ENCODE measurements around the gene HELT.
A peak's percentile ranks its signal among the peaks of the same experiment; 100 is the strongest.
"Not testable (repeated sequence)": the region's sequence is repeated elsewhere in the genome, so short reads cannot be mapped to it uniquely, and the experiment has no call there.

Gene HELT

DNA sequence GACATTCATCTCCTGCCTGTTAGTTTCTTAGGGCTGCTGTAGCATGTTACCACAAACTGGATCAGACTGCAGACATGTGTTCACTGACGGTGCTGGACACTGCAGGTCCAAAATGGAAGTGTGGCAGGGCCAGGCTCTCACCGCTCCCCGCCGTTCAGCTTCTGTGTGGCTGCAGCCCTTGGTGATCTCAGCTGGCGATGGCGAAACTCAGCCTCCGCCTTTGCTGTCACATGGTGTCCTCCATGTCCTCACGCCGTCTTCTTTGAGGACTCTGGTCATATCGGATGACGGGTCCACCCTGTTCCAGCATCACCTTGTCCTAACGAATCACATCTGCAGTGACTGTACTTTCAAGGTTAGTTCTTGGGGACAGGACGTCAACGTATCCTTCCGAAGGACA, 25.9 kb upstream of the HELT start:
- Mint-ChIP-seq H3K4me3 (no peak overlapping the region), H3K36me3 (no peaks in the 10 kb centered on the region), H3K27me3 (no peaks in the 10 kb centered on the region), H3K4me1 (ENCODE audit: low read depth) (no peaks in the 10 kb centered on the region), H3K27ac (no peak overlapping the region), H3K9me3 (ENCODE audit: low read depth) (no peaks in the 10 kb centered on the region)

DNA sequence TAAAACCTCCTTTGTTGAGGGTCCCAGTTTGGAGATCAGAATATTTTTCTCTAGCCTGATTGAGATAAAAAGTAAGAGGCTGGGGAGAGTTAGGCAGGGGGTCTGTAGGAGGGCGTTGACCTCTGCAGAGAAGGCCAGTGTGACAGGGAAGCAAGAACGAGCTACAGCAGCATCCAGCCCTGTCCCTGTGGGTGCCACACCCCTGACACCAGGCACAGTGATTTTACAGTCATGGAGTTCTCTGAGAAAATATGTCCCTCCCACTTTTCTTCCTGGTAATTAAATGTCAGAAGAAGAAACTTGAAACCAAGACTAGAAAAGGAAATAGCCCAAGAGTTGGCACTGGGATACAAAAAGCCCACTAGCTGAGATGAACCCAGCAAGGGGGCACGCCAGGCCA, 25.0 kb upstream of the HELT start:
- Mint-ChIP-seq H3K36me3 (no peaks in the 10 kb centered on the region), H3K9me3 (ENCODE audit: low read depth) (no peaks in the 10 kb centered on the region), H3K27me3 (no peaks in the 10 kb centered on the region), H3K4me3 (no peak overlapping the region), H3K4me1 (ENCODE audit: low read depth) (no peaks in the 10 kb centered on the region), H3K27ac (no peak overlapping the region)

DNA sequence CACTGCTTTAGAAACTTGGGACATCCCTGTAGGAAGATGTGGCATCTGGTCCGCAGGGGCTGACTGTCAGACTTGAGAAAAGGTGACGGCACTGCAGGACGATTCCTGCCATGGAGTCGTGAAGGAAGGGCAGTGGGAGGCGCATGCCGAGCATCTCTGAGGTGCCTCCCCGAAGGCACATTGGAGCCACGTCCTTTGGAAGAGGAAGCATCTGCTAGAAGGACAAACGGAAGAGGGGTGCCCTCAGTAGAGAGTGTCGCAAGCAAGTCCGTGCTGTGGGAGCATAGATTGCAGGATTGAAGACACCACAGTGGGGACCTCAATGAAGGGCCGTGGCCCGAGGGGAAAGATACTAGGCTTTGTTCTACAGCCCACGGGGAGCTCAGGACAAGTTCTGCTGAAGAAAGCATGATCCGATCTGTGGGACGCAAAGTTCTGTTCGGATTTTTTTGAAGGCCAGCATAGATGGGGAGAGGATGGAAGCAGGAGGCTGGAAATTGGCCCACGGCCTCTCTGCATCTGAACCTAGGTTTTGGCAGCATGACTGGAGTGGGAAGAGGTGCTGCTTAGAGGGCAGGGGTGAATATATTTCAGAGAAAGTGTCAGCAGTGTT, 24.2 kb upstream of the HELT start:
- Mint-ChIP-seq H3K4me1 (ENCODE audit: low read depth) (no peaks in the 10 kb centered on the region), H3K27me3 (no peaks in the 10 kb centered on the region), H3K36me3 (no peaks in the 10 kb centered on the region), H3K27ac (no peak overlapping the region), H3K9me3 (ENCODE audit: low read depth) (no peaks in the 10 kb centered on the region), H3K4me3 (no peak overlapping the region)

DNA sequence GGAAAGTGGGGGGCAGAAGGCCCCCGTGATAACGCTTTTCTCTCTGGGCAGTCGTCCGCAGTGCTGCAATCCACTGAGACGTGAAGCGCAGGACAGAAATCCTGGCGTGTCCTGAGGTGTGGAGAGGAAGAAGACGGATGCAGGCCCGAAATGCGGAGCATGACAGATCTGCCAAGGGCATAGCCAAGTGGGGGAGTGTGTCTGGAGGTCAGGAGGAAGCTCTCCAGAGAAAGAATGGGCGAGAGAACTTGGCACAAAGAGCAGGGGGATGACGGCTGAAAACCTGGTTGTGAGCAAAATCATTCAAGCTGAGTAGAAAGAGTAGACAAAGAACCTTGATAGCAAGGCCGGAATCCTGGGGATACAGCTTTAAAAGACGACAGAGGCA, 23.7 kb upstream of the HELT start:
- no peak overlapping the region for H3K27ac Mint-ChIP-seq
- no peak overlapping the region for H3K4me3 Mint-ChIP-seq
- no peaks in the 10 kb centered on the region for H3K9me3 Mint-ChIP-seq (ENCODE audit: low read depth)
- H3K4me1 Mint-ChIP-seq (ENCODE audit: low read depth), result no peaks in the 10 kb centered on the region
- no peaks in the 10 kb centered on the region for H3K36me3 Mint-ChIP-seq
- H3K27me3 Mint-ChIP-seq, result no peaks in the 10 kb centered on the region

DNA sequence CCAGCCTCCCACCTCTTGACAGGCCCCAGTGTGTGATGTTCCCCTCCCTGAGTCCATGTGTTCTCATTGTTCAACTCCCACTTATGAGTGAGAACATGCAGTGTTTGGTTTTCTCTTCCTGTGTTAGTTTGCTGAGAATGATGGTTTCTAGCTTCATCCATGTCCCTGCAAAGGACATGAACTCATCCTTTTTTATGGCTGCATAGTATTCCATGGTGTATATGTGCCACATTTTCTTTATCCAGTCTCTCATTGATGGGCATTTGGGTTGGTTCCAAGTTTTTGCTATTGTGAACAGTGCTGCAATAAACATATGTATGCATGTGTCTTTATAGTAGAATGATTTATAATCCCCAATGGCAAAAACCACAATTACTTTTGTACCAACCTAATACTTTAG, 20.6 kb upstream of the HELT start:
- H3K36me3 Mint-ChIP-seq; H3K4me3 Mint-ChIP-seq; H3K9me3 Mint-ChIP-seq (ENCODE audit: low read depth); H3K27me3 Mint-ChIP-seq; H3K27ac Mint-ChIP-seq; H3K4me1 Mint-ChIP-seq (ENCODE audit: low read depth): not testable (repeated sequence)

DNA sequence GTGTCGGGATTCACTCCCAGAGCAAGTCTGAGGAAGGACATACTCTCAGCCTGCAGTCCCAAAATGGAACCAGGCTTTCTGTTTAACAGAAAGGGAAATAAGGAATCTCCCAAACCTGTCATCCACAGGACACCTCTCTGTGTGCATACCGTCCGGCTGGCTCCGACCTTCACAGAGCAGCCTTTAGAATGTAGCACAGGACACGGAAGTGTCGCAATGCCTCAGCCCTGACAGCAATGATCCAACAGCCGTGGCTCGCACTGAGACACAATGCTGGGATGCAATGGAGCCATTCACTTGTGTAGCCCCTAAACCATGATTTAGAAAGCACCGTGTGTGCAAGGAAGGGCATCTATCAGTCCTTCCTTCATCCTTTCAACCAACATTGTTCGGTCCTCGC, 15.5 kb upstream of the HELT start:
- no peak overlapping the region for H3K4me3 Mint-ChIP-seq
- H3K9me3 Mint-ChIP-seq (ENCODE audit: low read depth), result no peaks in the 10 kb centered on the region
- no peaks in the 10 kb centered on the region for H3K36me3 Mint-ChIP-seq
- H3K4me1 Mint-ChIP-seq (ENCODE audit: low read depth), result peaks cover 6% of the 10 kb centered on the region
- no peak overlapping the region for H3K27ac Mint-ChIP-seq
- H3K27me3 Mint-ChIP-seq, result peaks cover 9% of the 10 kb centered on the region

DNA sequence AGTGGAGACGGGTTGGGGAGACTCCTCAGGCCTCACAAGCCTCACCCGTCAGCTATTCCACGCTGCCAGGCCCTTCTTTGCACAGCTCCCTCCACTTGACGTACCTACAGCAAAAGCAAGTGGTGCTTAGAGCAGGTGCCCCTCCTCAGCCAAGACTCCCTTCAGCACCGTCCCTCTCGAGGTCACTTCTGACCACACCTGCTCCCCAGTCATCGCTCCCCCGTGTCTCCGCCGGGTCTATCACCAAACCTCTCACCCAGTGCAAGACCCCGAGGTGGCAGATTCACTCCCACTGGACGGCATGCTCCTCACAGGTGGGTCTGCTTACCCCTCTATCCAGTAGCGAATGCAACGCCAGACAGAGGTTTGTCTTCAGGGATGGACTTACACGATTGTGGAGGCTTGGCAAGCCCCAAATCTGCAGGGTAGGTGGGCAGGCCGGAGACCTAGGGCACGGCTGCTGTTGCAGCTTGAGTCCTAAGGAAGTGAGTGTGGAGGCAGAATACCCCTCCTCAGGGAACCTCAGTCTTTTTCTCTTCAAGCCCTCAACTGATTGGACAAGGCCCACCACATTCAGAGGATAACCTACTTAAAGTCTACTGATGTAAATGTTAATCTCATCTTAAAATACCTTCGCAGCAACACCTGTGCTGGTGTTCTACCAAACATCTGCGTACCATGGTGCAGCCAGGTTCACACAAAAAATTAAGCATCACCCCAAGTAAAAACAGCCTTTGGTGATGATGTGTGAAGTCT, 14.5 kb upstream of the HELT start:
- Mint-ChIP-seq H3K4me1 (ENCODE audit: low read depth) (peaks cover 6% of the 10 kb centered on the region), H3K9me3 (ENCODE audit: low read depth) (no peaks in the 10 kb centered on the region), H3K4me3 (no peak overlapping the region), H3K27ac (no peak overlapping the region), H3K36me3 (no peaks in the 10 kb centered on the region), H3K27me3 (peaks cover 15% of the 10 kb centered on the region)

DNA sequence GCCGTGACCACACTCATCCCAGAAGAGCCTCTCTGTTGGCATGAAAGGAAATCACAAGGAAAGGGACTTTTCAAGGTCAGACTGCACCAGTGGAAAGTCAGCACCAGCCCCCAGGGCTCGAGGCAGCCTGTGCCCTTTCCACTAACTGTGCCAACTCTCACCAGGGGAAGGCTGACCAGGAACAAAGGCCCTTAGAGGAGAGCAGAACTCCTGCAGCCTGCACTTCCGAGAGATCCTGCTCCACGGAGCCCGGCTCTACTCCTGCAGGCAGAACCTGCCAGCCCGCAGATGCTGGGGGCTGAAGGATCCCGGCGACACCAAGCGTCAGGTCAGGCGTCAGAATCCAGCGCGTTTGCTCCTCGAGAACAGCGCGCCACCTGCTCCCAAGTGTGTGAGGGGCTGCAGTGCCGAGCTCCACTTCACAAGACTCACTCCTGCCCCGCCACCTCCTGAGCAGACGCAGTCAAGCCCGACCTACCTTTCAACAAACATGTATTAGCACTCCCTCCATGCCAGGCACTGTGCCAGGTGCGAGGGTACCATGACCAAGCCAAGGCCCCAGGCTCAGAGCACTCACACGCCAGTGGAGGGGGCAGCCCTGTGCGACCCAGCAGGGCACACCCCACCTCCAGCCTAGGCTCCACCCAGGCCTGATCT, 13.6 kb upstream of the HELT start:
- peaks cover 17% of the 10 kb centered on the region for H3K27me3 Mint-ChIP-seq
- no peaks in the 10 kb centered on the region for H3K36me3 Mint-ChIP-seq
- H3K9me3 Mint-ChIP-seq (ENCODE audit: low read depth), result no peaks in the 10 kb centered on the region
- peaks cover 6% of the 10 kb centered on the region for H3K4me1 Mint-ChIP-seq (ENCODE audit: low read depth)
- H3K4me3 Mint-ChIP-seq, result no peak overlapping the region
- no peak overlapping the region for H3K27ac Mint-ChIP-seq

DNA sequence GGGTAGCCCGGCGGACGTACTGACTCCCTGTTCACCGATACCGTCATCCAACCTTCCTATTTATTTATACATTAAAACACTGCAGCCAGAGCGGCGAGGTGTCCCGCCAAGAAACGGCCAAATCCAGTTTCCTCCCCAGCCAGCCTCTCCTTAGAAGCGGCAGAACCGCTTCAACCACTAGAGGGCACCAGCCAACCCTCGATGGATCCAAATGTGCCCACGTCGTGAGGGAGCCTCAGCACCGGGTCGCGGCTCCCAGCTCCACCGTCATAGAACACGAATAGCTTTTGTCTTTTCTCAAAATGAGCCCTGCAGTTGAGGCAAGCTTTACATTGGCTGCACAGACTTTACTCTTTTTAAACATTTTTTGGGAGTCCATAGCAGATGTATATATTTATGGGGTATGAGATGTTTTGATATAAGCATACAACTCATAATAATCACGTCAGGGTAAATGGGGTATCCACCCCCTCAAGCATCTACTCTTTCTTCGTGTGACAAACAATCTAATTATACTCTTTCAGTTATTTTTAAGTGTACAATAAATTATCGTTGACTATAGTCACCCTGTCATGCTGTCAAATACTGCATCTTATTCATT, 13.0 kb upstream of the HELT start:
- no peaks in the 10 kb centered on the region for H3K9me3 Mint-ChIP-seq (ENCODE audit: low read depth)
- H3K4me1 Mint-ChIP-seq (ENCODE audit: low read depth), result peaks cover 6% of the 10 kb centered on the region
- no peaks in the 10 kb centered on the region for H3K36me3 Mint-ChIP-seq
- H3K27me3 Mint-ChIP-seq, result peaks cover 17% of the 10 kb centered on the region
- H3K4me3 Mint-ChIP-seq, result peak overlapping the region; percentile 47
- H3K27ac Mint-ChIP-seq, result no peak overlapping the region

DNA sequence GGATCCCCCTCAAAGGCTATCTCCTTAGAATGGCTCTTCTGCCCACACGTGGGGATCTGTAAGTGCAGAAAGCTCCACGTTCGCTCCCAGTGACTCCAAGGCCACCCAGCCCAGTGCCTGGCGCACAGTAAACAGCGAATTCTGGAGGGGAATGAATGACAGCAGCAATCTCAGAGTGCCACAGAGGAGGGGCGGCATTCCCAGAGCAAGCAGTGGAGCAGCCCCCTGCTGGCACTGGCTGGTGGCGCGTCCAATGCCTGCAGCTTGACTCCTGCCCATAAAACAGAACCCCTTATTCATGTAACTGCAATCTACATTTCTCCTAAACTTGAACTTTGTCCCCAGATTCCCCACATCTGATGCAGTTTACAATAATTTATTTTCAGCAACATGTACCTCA, 6.9 kb upstream of the HELT start:
- Mint-ChIP-seq H3K4me1 (ENCODE audit: low read depth) (no peaks in the 10 kb centered on the region), H3K4me3 (no peak overlapping the region), H3K27ac (no peak overlapping the region), H3K36me3 (no peaks in the 10 kb centered on the region), H3K9me3 (ENCODE audit: low read depth) (no peaks in the 10 kb centered on the region), H3K27me3 (peaks cover 42% of the 10 kb centered on the region)

DNA sequence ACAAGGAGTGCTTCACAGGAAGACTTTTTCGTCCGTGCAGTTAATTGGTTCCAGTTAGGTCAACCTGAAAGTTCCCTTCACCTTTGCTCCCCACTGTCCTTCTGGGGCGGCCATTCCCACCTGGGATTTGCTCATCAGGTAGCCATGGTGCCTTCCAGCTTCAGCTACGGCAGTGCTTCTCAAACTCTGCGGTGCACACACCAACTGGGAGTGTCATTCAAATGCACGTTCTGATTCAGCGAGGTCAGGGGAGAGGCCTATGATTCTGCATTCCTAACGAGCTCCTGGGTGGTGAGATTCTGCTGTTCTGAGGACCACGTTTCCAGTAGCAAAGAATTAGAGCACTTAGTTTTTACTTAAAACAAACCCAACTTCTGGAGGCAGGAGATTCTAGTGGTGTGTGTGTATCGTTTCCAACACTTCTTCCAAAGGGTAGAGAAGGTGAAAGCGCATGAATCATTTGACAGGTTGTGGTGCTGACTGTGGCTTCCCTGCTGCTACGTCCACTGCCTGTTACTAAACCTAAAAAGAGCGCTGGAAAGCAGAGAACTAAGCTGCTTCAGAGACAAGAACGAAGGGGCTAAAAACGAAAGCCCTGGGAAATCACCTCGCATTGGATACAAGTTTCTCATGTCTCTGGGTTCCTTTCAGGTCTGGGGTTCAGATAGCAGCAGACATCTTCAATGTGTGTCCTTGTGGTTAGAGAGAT, 4.7 kb upstream of the HELT start:
- Mint-ChIP-seq H3K4me3 (no peak overlapping the region), H3K27ac (no peak overlapping the region), H3K27me3 (peaks cover 40% of the 10 kb centered on the region), H3K36me3 (no peaks in the 10 kb centered on the region), H3K4me1 (ENCODE audit: low read depth) (peaks cover 6% of the 10 kb centered on the region), H3K9me3 (ENCODE audit: low read depth) (no peaks in the 10 kb centered on the region)

DNA sequence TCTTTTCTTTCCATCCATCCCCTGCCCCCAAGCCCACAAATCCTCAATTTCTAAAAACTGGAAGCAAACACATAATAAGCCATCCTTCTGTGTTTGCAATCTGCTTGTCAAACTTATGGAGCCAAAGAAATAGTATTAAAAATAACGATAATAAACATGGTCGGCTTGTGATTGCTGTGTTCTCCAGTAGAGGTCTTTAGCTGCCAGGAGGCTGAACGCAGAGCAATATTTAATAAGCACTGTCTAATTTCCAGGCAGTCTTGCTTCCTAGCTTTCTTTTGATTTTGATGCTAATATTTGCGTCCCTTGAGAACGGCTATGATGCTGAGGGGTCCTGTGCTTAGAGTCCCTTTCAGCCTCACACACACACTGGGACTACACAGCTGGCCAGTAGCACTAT, 3.2 kb upstream of the HELT start:
- Mint-ChIP-seq H3K27me3 (peaks cover 40% of the 10 kb centered on the region), H3K4me3 (no peak overlapping the region), H3K4me1 (ENCODE audit: low read depth) (peaks cover 10% of the 10 kb centered on the region), H3K27ac (no peak overlapping the region), H3K9me3 (ENCODE audit: low read depth) (no peaks in the 10 kb centered on the region), H3K36me3 (no peaks in the 10 kb centered on the region)

DNA sequence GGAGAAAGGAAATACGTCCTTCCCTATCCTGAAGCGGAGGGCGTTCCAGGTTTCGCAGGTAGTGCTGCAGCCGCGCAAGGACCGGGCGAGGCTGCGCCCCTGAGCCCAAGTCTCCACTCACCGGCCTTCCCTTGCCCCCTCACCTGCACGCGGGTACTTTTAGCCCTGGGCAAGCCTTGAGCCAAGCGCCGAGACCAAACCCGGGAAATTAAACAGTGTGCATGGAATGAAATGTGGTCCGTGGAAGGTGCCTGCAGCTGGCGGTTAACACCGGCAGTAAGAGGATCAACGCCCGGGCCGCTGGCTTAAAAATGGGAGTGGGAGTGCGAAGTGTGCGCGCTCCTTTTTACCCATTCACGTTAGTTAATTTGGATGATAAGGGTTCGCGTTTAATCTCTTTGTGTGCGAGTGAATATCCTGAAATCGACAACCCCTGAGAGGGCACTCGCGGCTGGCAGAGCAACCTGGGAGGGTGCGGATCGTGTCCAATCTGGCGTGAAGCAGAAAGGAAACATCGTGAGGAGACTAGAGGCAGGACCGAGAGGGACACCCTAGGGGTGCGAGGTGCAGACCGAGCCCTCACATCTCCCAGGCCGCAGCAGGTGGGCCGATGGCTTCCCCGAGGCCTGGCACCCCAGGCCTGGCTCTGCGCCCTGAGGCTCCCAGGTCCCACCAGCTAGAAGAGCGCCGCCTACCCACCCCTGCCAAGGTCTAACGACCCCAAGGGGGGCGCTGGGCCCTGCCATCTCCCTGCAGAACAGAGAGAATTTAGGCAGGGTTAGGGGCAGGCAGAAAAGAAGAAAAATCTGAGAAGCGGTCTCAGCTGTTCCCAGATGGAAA, 2.0 kb upstream of the HELT start:
- Mint-ChIP-seq H3K9me3 (ENCODE audit: low read depth) (no peaks in the 10 kb centered on the region), H3K4me1 (ENCODE audit: low read depth) (peaks cover 15% of the 10 kb centered on the region), H3K4me3 (no peak overlapping the region), H3K27me3 (peaks cover 44% of the 10 kb centered on the region), H3K27ac (peak overlapping the region; percentile 6), H3K36me3 (no peaks in the 10 kb centered on the region)

All from activated naive CD8-positive, alpha-beta T cell (primary cell).